Suppressor macrophage (primary cell): ENCODE measurements around the gene PRKCA.
"Not testable (repeated sequence)": the region's sequence is repeated elsewhere in the genome, so short reads cannot be mapped to it uniquely, and the experiment has no call there.

Experiments used
- DNase-seq, 4 experiments: peaks; one replicate each; pipeline ENCODE4 v3.0.0-alpha.2; 2020 to 2022

Gene PRKCA

GRCh38 chr17:66326476-66327047 is 24.1 kb downstream of the PRKCA start:
- DNase-seq = no peak

GRCh38 chr17:66330646-66331037 is 28.2 kb downstream of the PRKCA start:
- DNase-seq = no peak

GRCh38 chr17:66331038-66331816 is 28.8 kb downstream of the PRKCA start:
- no peak for DNase-seq

- DNase-seq = no peak
Measured at GRCh38 chr17:66335797-66336196, 33.4 kb downstream of the PRKCA start.

GRCh38 chr17:66337268-66337667 is 34.9 kb downstream of the PRKCA start:
- DNase-seq = no peak

- no peak for DNase-seq
Measured at GRCh38 chr17:66337866-66338485, 35.6 kb downstream of the PRKCA start.

GRCh38 chr17:66338937-66339336 is 36.5 kb downstream of the PRKCA start:
- DNase-seq = no peak

- DNase-seq = no peak
Measured at GRCh38 chr17:66339561-66339960, 37.1 kb downstream of the PRKCA start.

- DNase-seq = no peak
Measured at GRCh38 chr17:66340720-66341119, 38.3 kb downstream of the PRKCA start.

- no peak for DNase-seq
Measured at GRCh38 chr17:66341462-66341861, 39.0 kb downstream of the PRKCA start.

- DNase-seq = not testable (repeated sequence)
Measured at GRCh38 chr17:66342263-66342662, 39.9 kb downstream of the PRKCA start.

- DNase-seq = peak; percentile 40 to 73 (median 61)
Measured at GRCh38 chr17:66343531-66344078, 41.2 kb downstream of the PRKCA start.

GRCh38 chr17:66344473-66344872 is 42.1 kb downstream of the PRKCA start:
- no peak for DNase-seq

GRCh38 chr17:66345264-66345663 is 42.9 kb downstream of the PRKCA start:
- DNase-seq = no peak

GRCh38 chr17:66345949-66346638 is 43.7 kb downstream of the PRKCA start:
- not testable (repeated sequence) for DNase-seq

- peak in 2 of 4 experiments; percentile 6 to 22 for DNase-seq
Measured at GRCh38 chr17:66347661-66348514, 45.5 kb downstream of the PRKCA start.

- peak; percentile 14 to 53 (median 40) for DNase-seq
Measured at GRCh38 chr17:66348584-66349165, 46.3 kb downstream of the PRKCA start.

GRCh38 chr17:66349521-66350254 is 47.3 kb downstream of the PRKCA start:
- DNase-seq = no peak

GRCh38 chr17:66350576-66350975 is 48.2 kb downstream of the PRKCA start:
- not testable (repeated sequence) for DNase-seq

- DNase-seq = peak; percentile 24 to 55 (median 38)
Measured at GRCh38 chr17:66351033-66351432, 48.6 kb downstream of the PRKCA start.

- no peak for DNase-seq
Measured at GRCh38 chr17:66351701-66352100, 49.3 kb downstream of the PRKCA start.
